ENCODE data around the gene FAIM2. TPM values are rescaled to one million over a fixed set of nuclear protein-coding genes. Genes with fewer than 3 reads are reported as not detected.
"Not testable (repeated sequence)": the region's sequence is repeated elsewhere in the genome, so short reads cannot be mapped to it uniquely, and the experiment has no call there.

The FAIM2 gene
- total RNA-seq, 1 experiment from 2014 or later = not detected

- in situ Hi-C loops (cut with HindIII; ENCODE audit: low pct_unique_long_range_greater_than_20kb, low sequenced_read_pairs) = no loop called here
- DNase-seq (ENCODE audit: low read depth) = no peak
Observed at GRCh38 chr12:49872381-49872780, 31.3 kb downstream of the FAIM2 start.

GRCh38 chr12:49871811-49872251, 31.9 kb downstream of the FAIM2 start:
- in situ Hi-C loops (cut with HindIII; ENCODE audit: low pct_unique_long_range_greater_than_20kb, low sequenced_read_pairs); DNase-seq (ENCODE audit: low read depth): not testable (repeated sequence)

GRCh38 chr12:49871263-49871561, 32.5 kb downstream of the FAIM2 start:
- DNase-seq (ENCODE audit: low read depth) = no peak
- in situ Hi-C loops (cut with HindIII; ENCODE audit: low pct_unique_long_range_greater_than_20kb, low sequenced_read_pairs) = no loop called here

- in situ Hi-C loops (cut with HindIII; ENCODE audit: low pct_unique_long_range_greater_than_20kb, low sequenced_read_pairs) = no loop called here
- no peak for DNase-seq (ENCODE audit: low read depth)
Observed at GRCh38 chr12:49870501-49871262, 33.0 kb downstream of the FAIM2 start.

- no peak for DNase-seq (ENCODE audit: low read depth)
- in situ Hi-C loops (cut with HindIII; ENCODE audit: low pct_unique_long_range_greater_than_20kb, low sequenced_read_pairs) = no loop called here
Observed at GRCh38 chr12:49869816-49870500, 33.7 kb downstream of the FAIM2 start.

GRCh38 chr12:49868952-49869815, 34.5 kb downstream of the FAIM2 start:
- in situ Hi-C loops (cut with HindIII; ENCODE audit: low pct_unique_long_range_greater_than_20kb, low sequenced_read_pairs) = no loop called here
- DNase-seq (ENCODE audit: low read depth) = no peak

GRCh38 chr12:49868449-49868848, 35.3 kb downstream of the FAIM2 start:
- in situ Hi-C loops (cut with HindIII; ENCODE audit: low pct_unique_long_range_greater_than_20kb, low sequenced_read_pairs) = no loop called here
- no peak for DNase-seq (ENCODE audit: low read depth)

- in situ Hi-C loops (cut with HindIII; ENCODE audit: low pct_unique_long_range_greater_than_20kb, low sequenced_read_pairs) = no loop called here
- DNase-seq (ENCODE audit: low read depth) = no peak
Observed at GRCh38 chr12:49867570-49868341, 35.9 kb downstream of the FAIM2 start.

GRCh38 chr12:49866859-49867569, 36.7 kb downstream of the FAIM2 start:
- in situ Hi-C loops (cut with HindIII; ENCODE audit: low pct_unique_long_range_greater_than_20kb, low sequenced_read_pairs) = no loop called here
- DNase-seq (ENCODE audit: low read depth) = peak; percentile 58

GRCh38 chr12:49865782-49866135, 37.9 kb downstream of the FAIM2 start:
- DNase-seq (ENCODE audit: low read depth) = no peak
- in situ Hi-C loops (cut with HindIII; ENCODE audit: low pct_unique_long_range_greater_than_20kb, low sequenced_read_pairs) = no loop called here

- in situ Hi-C loops (cut with HindIII; ENCODE audit: low pct_unique_long_range_greater_than_20kb, low sequenced_read_pairs) = no loop called here
- no peak for DNase-seq (ENCODE audit: low read depth)
Observed at GRCh38 chr12:49865109-49865781, 38.5 kb downstream of the FAIM2 start.

GRCh38 chr12:49864798-49865090, 39.0 kb downstream of the FAIM2 start:
- no peak for DNase-seq (ENCODE audit: low read depth)
- in situ Hi-C loops (cut with HindIII; ENCODE audit: low pct_unique_long_range_greater_than_20kb, low sequenced_read_pairs) = no loop called here

GRCh38 chr12:49863946-49864797, 39.5 kb downstream of the FAIM2 start:
- no peak for DNase-seq (ENCODE audit: low read depth)
- in situ Hi-C loops (cut with HindIII; ENCODE audit: low pct_unique_long_range_greater_than_20kb, low sequenced_read_pairs) = no loop called here

- DNase-seq (ENCODE audit: low read depth); in situ Hi-C loops (cut with HindIII; ENCODE audit: low pct_unique_long_range_greater_than_20kb, low sequenced_read_pairs): not testable (repeated sequence)
Observed at GRCh38 chr12:49860921-49861320, 42.8 kb downstream of the FAIM2 start.

- in situ Hi-C loops (cut with HindIII; ENCODE audit: low pct_unique_long_range_greater_than_20kb, low sequenced_read_pairs) = not testable (repeated sequence)
Observed at GRCh38 chr12:49855890-49856289, 47.8 kb downstream of the FAIM2 start.

GRCh38 chr12:49854976-49855375, 48.7 kb downstream of the FAIM2 start:
- DNase-seq (ENCODE audit: low read depth) = no peak
- in situ Hi-C loops (cut with HindIII; ENCODE audit: low pct_unique_long_range_greater_than_20kb, low sequenced_read_pairs) = no loop called here

More at GRCh38 chr12:49855890-49856289, 47.8 kb downstream of the FAIM2 start:
- not testable (repeated sequence) for DNase-seq (ENCODE audit: low read depth)

- in situ Hi-C loops (cut with HindIII; ENCODE audit: low pct_unique_long_range_greater_than_20kb, low sequenced_read_pairs) = no loop called here
- no peak for DNase-seq (ENCODE audit: low read depth)
Observed at GRCh38 chr12:49853671-49854070, 50.0 kb downstream of the FAIM2 start.
